ENCODE results near the gene DTNBP1. TPM values are rescaled to one million over a fixed set of nuclear protein-coding genes. Genes with fewer than 3 reads are reported as not detected.

The DTNBP1 gene
- total RNA-seq, 3 donors from 2014 or later, result 19.6 to 31.8 (median 25.0) TPM

DNA sequence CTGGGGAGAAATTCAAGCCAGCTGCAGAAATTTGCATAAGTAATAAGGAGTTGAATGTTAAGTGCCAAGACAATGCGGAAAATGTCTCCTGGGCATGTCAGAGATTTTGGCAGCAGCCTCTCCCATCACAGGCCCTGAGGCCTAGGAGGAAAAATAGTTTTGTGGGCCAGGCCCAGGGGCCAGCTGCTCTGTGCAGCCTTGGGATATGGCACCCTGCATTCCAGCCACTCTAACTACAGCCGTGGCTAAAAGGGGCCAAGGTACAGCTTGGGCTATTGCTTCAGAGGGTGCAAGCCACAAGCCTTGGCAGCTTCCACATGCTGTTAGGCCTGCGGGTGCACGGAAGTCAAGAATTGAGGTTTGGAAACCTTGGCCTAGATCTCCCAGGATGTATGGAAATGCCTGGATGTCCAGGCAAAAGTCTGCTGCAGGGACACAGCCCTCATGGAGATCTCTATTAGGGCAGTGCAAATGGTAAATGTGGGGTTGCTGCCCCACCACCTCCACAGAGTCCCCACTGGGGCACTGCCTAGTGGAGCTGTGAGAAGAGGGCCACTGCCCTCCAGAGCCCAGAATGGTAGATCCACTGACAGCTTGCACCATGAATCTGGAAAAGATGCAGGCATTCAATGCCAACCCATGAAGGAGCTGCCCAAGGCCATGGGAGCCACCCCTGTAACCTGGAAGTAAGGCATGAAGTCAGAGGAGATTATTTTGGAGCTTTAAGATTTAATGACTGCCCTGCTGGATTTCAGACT, 126.5 kb downstream of the DTNBP1 start:
- H3K4me3 ChIP-seq, result no peak overlapping the region
- H3K4me1 ChIP-seq (ENCODE audit: low read depth), result no peaks in the 10 kb centered on the region
- ATAC-seq, result no peak
- H3K9me3 ChIP-seq, result no peaks in the 10 kb centered on the region
- H3K36me3 ChIP-seq (ENCODE audit: low read depth), result no peaks in the 10 kb centered on the region
- TF ChIP-seq, protein P1, sequence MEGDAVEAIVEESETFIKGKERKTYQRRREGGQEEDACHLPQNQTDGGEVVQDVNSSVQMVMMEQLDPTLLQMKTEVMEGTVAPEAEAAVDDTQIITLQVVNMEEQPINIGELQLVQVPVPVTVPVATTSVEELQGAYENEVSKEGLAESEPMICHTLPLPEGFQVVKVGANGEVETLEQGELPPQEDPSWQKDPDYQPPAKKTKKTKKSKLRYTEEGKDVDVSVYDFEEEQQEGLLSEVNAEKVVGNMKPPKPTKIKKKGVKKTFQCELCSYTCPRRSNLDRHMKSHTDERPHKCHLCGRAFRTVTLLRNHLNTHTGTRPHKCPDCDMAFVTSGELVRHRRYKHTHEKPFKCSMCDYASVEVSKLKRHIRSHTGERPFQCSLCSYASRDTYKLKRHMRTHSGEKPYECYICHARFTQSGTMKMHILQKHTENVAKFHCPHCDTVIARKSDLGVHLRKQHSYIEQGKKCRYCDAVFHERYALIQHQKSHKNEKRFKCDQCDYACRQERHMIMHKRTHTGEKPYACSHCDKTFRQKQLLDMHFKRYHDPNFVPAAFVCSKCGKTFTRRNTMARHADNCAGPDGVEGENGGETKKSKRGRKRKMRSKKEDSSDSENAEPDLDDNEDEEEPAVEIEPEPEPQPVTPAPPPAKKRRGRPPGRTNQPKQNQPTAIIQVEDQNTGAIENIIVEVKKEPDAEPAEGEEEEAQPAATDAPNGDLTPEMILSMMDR (IDR thresholded peaks at IDR 0.05), result no peak
- DNase-seq, result no peak
- intact Hi-C loops (cut with DNase I, micrococcal nuclease), result no loop called here

DNA sequence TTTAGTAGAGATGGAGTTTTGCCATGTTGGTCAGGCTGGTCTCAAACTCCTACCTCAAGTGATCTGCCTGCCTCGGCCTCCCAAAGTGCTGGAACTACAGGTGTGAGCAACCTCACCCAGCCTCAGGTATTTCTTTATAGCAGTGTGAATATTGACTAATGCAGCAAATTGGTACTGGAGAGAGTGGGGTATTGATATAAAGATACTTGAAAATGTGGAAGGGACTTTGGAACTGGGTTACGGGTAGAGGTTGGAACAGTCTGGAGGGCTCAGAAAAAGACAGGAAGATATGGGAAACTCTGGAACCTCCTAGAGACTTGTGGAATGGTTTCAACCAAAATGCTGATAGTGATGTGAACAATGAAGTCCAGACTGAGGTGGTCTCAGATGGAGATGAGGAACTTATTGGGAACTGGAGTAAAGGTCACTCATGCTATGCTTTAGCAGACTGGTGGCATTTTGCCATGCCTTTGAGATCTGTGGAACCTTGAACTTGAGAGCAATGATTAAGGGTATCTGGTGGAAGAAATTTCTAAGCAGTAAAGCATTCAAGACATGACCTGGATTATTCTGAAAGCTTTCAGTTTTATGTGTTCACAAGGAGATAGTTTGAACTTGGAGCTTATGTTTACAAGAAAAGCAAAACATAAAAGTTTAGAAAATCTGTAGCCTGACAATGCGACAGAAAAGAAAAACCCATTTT, 127.2 kb downstream of the DTNBP1 start:
- DNase-seq, result no peak
- TF ChIP-seq, protein P1 (IDR thresholded peaks at IDR 0.05), result no peak
- no peak for ATAC-seq
- Histone ChIP-seq H3K9me3 (no peaks in the 10 kb centered on the region), H3K36me3 (ENCODE audit: low read depth) (no peaks in the 10 kb centered on the region), H3K4me1 (ENCODE audit: low read depth) (no peaks in the 10 kb centered on the region), H3K4me3 (no peak overlapping the region)
- intact Hi-C loops (cut with DNase I, micrococcal nuclease), result no loop called here

DNA sequence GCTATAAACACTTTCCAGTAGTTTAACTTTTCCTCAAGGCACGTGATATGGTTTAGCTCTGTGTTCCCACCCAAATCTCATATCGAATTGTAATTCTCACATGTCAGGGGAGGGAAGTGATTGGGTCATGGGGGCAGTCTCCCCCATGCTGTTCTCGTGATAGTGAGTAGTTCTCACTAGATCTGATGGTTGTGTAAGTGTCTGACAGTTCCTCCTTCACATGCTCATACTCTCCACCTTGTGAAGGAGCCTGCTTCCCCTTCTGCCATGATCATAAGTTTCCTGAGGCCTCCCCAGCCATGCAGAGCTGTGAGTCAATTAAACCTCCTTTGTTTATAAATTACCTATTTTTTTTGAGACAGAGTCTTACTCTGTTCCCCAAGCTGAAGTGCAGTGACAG, 127.9 kb downstream of the DTNBP1 start:
- intact Hi-C loops (cut with DNase I, micrococcal nuclease), result no loop called here
- TF ChIP-seq, protein P1 (IDR thresholded peaks at IDR 0.05), result no peak
- H3K36me3 ChIP-seq (ENCODE audit: low read depth), result no peaks in the 10 kb centered on the region
- H3K4me3 ChIP-seq, result no peak overlapping the region
- no peaks in the 10 kb centered on the region for H3K4me1 ChIP-seq (ENCODE audit: low read depth)
- ATAC-seq (peak; percentile 39), DNase-seq (no peak)
- H3K9me3 ChIP-seq, result no peaks in the 10 kb centered on the region

DNA sequence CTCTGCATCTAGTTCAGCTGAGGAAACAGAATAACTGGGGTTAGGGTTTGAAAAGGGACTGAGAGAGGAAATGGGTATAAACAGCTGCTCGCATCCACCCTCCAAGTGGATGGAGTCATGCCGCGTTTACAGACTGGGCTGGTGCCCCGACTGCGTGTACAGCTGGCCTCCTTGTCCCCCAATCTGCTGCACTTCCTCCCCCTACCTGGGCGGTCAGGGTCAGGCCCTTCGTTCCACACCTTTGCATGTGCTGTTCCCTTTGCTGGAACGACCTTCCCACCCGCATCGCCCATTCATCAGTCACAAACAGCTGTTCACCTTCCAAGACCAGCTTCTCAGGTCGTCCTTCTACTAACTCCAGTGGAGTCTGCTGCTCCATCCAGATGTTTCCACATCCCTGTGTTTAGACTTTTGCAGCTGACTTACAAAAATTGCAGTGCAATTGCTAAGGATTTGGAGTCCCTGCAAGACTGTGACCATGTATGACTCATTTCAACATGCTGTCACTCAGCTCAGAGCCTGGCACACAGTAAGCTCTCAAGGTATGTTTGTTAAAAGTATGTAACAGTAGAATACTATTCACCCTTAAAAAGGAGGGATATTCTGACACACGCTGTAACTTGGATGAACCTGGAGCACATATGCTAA, 129.3 kb downstream of the DTNBP1 start:
- Histone ChIP-seq H3K4me3 (no peak overlapping the region), H3K36me3 (ENCODE audit: low read depth) (no peaks in the 10 kb centered on the region), H3K9me3 (no peaks in the 10 kb centered on the region), H3K4me1 (ENCODE audit: low read depth) (no peaks in the 10 kb centered on the region)
- intact Hi-C loops (cut with DNase I, micrococcal nuclease), result no loop called here
- ATAC-seq (peak; percentile 15), DNase-seq (no peak)
- TF ChIP-seq, protein P1 (IDR thresholded peaks at IDR 0.05), result no peak

DNA sequence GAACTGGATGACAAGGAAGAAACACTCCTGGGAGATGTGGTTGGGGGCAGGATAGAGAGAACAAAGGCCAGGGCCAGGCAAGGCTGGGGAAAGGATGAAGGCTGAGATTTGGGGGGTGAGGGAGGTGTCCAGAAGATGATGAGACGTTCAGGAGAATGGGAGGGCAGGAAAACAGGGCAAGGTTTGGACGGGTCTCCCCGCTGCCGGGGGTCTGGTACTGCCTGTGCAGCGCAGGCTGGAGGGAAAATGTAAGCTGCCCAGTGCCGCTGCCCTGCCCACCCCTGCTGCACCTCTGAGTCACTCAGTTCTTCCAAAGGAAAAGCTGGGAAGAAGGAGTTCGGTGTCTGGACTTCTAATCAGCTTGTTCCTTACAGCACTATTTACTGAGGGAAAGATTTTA, 130.9 kb downstream of the DTNBP1 start:
- no peak for DNase-seq
- intact Hi-C loops (cut with DNase I, micrococcal nuclease), result no loop called here
- Histone ChIP-seq H3K4me3 (no peak overlapping the region), H3K36me3 (ENCODE audit: low read depth) (no peaks in the 10 kb centered on the region), H3K9me3 (no peaks in the 10 kb centered on the region), H3K4me1 (ENCODE audit: low read depth) (no peaks in the 10 kb centered on the region)
- no peak for ATAC-seq
- TF ChIP-seq, protein P1 (IDR thresholded peaks at IDR 0.05), result no peak
